ENCODE data around the gene LAMC1. TPM values are rescaled to one million over a fixed set of nuclear protein-coding genes. Genes with fewer than 3 reads are reported as not detected.

LAMC1 gene
- total RNA-seq, 4 donors from 2014 or later = 130 to 315 (median 214) TPM

DNA sequence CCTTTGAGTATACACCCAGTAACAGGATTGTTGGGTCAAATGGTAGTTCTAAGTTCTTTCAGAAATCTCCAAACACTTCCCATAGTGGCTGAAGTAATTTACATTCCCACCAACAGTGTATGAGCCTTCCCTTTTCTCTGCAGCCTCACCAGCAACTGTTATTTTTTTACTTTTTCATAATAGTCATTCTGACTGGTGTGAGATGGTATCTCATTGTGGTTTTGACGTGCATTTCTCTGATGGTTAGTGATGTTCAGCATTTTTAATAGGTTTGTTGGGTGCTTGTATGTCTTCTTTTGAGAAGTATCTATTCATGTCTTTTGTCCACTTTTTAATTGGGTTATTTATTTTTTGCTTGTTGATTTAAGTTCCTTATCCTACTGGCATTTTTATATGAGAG lies 26.4 kb upstream of the LAMC1 start:
- no peaks in the 10 kb centered on the region for H3K36me3 ChIP-seq
- TF ChIP-seq, protein P1, sequence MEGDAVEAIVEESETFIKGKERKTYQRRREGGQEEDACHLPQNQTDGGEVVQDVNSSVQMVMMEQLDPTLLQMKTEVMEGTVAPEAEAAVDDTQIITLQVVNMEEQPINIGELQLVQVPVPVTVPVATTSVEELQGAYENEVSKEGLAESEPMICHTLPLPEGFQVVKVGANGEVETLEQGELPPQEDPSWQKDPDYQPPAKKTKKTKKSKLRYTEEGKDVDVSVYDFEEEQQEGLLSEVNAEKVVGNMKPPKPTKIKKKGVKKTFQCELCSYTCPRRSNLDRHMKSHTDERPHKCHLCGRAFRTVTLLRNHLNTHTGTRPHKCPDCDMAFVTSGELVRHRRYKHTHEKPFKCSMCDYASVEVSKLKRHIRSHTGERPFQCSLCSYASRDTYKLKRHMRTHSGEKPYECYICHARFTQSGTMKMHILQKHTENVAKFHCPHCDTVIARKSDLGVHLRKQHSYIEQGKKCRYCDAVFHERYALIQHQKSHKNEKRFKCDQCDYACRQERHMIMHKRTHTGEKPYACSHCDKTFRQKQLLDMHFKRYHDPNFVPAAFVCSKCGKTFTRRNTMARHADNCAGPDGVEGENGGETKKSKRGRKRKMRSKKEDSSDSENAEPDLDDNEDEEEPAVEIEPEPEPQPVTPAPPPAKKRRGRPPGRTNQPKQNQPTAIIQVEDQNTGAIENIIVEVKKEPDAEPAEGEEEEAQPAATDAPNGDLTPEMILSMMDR (IDR thresholded peaks at IDR 0.05) = no peak
- no peak for TF ChIP-seq POLR2A (IDR thresholded peaks at IDR 0.05)
- no peak for DNase-seq
- H3K27me3 ChIP-seq = no peaks in the 10 kb centered on the region
- no peak overlapping the region for H3K27ac ChIP-seq
- no peaks in the 10 kb centered on the region for H3K9me3 ChIP-seq
- no peaks in the 10 kb centered on the region for H3K4me1 ChIP-seq
- H3K4me3 ChIP-seq = no peak overlapping the region
- intact Hi-C loops (cut with DNase I; ENCODE audit: low total_unique reads) = no loop called here

DNA sequence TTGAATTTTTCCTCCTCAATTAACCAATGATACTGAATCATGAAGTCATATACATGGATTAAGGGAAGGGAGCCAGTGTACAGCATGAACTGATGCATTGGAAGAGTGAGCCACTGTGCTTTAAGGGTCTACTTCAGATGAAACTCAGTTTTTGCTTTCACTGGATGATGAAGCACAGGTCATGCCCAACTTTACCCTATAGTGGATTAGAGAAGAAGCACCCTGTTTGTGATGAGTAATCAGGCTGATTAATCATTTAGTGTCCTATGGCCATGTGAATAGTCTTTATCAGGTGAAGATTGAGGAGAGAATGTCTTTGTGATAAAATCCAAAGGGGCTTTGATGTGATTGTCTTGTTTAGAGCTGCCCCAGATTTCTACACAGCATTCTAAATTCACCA lies 24.7 kb upstream of the LAMC1 start:
- Histone ChIP-seq H3K27ac (no peak overlapping the region), H3K36me3 (no peaks in the 10 kb centered on the region), H3K27me3 (no peaks in the 10 kb centered on the region), H3K4me1 (peaks cover 0 to 4% of the 10 kb centered on the region in 2 donors), H3K9me3 (no peaks in the 10 kb centered on the region), H3K4me3 (no peak overlapping the region)
- intact Hi-C loops (cut with DNase I; ENCODE audit: low total_unique reads) = no loop called here
- DNase-seq = no peak
- TF ChIP-seq, protein P1 (IDR thresholded peaks at IDR 0.05) = no peak
- TF ChIP-seq POLR2A (IDR thresholded peaks at IDR 0.05) = no peak

DNA sequence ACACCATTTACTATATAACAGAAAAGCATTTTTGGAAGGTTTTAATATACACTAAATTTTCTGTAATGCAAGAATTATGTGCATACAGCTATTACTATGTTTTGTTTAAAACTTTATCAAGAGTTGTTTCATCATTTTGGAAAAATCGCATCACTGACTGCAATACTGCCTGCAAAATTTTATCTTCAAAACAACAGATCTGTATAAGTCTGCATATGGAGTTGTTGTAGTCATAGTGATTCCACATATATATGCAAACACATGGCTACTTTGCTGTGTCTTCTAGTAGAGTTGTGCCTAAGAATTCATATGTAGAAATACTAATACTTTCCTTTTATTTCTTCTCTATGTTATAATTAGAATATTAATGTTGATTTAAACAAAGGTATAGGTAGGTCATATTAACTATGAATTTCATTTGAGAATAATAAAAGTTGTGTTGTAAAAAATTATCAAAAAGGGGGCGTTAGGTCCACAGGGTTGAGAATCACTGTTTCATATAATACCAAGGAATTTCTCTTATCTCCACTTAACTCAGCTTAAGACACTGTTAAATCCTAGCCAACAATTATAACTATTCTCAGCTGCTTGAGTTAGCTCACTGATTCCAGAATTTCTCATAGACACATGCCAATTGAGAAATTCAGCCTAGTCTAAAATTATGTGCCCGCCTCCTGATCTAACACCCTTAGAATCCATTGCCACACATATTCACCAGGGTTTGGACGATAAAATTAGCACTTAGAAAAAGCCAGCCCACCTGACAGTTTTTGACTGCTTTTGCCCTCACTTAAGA lies 22.9 kb upstream of the LAMC1 start:
- DNase-seq = no peak
- Histone ChIP-seq H3K9me3 (no peaks in the 10 kb centered on the region), H3K36me3 (no peaks in the 10 kb centered on the region), H3K27me3 (no peaks in the 10 kb centered on the region), H3K4me3 (no peak overlapping the region), H3K4me1 (peaks cover 0 to 4% of the 10 kb centered on the region in 2 donors), H3K27ac (no peak overlapping the region)
- intact Hi-C loops (cut with DNase I; ENCODE audit: low total_unique reads) = no loop called here
- TF ChIP-seq, protein P1 (IDR thresholded peaks at IDR 0.05) = no peak

DNA sequence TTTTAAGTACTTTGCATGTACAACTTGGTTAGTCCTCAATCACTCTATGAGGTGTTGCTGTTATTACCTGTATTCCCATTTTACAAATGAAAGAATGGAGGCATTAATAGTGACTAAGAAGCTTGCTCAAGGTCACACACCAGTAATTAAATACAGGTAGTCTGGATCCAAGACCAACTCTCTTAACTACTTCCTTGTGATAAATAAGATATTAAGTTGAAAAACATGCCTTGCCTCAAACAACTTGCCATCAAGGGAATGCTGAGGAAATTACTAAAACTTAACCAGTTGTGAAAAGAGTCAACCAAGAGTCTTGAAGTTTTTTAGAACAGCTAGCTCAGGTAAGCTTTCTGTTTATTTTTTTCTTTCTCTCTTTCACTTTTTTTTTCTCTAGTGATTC lies 21.0 kb upstream of the LAMC1 start:
- H3K4me1 ChIP-seq = peaks cover 0 to 4% of the 10 kb centered on the region in 2 donors
- intact Hi-C loops (cut with DNase I; ENCODE audit: low total_unique reads) = no loop called here
- DNase-seq = no peak
- TF ChIP-seq, protein P1 (IDR thresholded peaks at IDR 0.05) = no peak
- TF ChIP-seq POLR2A (IDR thresholded peaks at IDR 0.05) = no peak
- peak overlapping the region; percentile 36 to 63 for H3K27ac ChIP-seq
- no peak overlapping the region for H3K4me3 ChIP-seq
- no peaks in the 10 kb centered on the region for H3K9me3 ChIP-seq
- H3K36me3 ChIP-seq = no peaks in the 10 kb centered on the region
- H3K27me3 ChIP-seq = no peaks in the 10 kb centered on the region

DNA sequence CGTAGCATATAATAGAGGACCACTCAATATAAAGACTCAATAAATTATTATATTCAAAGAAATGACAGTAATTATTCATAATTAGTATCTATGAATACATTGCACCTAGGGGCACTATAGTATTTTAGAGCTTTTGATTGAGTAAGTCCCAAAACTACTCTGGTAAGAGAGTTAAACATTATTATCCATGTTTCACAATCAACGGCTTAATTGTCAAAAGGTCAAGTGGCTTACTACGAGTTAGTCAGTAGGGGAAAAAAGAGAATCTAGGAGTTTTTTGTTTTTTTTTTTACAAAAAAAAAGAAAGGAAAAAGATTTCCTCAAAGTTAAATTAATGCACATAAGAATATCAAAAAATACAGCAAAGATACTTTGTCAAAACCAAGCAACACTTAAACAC lies 20.4 kb upstream of the LAMC1 start:
- Histone ChIP-seq H3K4me3 (no peak overlapping the region), H3K27ac (peak overlapping the region; percentile 54 to 63), H3K27me3 (no peaks in the 10 kb centered on the region), H3K36me3 (no peaks in the 10 kb centered on the region), H3K9me3 (no peaks in the 10 kb centered on the region), H3K4me1 (peaks cover 0 to 4% of the 10 kb centered on the region in 2 donors)
- intact Hi-C loops (cut with DNase I; ENCODE audit: low total_unique reads) = no loop called here
- no peak for DNase-seq
- TF ChIP-seq, protein P1 (IDR thresholded peaks at IDR 0.05) = no peak
- TF ChIP-seq POLR2A (IDR thresholded peaks at IDR 0.05) = no peak

Data from uterus (tissue), 4 donors.